ENCODE results near the gene ITIH6.

DNA sequence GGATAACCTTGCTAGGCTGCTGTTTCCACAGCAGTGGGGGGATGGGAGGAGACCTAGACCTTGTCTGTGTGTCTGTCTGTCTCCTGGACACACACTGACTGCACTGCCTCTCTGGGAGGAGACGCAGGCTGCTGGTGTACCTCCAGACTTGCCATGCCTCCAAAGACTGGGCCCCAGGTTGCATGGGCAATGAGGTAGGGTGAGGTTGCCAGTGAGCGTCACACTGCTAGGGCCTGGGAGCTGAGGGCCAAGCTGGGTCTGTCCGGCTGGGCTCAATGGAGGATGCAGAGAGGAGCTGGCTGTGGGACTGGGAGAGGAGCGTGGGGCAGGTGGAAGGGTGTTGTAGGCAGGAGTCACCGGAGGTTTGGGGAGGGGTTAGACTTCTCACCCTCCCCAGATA is 26.1 kb upstream of the ITIH6 start:
- TF ChIP-seq, protein P1, sequence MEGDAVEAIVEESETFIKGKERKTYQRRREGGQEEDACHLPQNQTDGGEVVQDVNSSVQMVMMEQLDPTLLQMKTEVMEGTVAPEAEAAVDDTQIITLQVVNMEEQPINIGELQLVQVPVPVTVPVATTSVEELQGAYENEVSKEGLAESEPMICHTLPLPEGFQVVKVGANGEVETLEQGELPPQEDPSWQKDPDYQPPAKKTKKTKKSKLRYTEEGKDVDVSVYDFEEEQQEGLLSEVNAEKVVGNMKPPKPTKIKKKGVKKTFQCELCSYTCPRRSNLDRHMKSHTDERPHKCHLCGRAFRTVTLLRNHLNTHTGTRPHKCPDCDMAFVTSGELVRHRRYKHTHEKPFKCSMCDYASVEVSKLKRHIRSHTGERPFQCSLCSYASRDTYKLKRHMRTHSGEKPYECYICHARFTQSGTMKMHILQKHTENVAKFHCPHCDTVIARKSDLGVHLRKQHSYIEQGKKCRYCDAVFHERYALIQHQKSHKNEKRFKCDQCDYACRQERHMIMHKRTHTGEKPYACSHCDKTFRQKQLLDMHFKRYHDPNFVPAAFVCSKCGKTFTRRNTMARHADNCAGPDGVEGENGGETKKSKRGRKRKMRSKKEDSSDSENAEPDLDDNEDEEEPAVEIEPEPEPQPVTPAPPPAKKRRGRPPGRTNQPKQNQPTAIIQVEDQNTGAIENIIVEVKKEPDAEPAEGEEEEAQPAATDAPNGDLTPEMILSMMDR (IDR thresholded peaks at IDR 0.05; ENCODE audit: poor library complexity, severe bottlenecking) = no peak
- TF ChIP-seq SMC3 (conservative IDR thresholded peaks at IDR 0.05; ENCODE audit: poor library complexity) (no peak), RAD21 (conservative IDR thresholded peaks at IDR 0.05) (no peak), POLR2AphosphoS5 (IDR thresholded peaks at IDR 0.05) (no peak), TAF1 (IDR thresholded peaks at IDR 0.05; ENCODE audit: low read depth) (no peak), EZH2 (IDR thresholded peaks at IDR 0.05; ENCODE audit: borderline replicate concordance, insufficient read depth, low read length, poor library complexity, severe bottlenecking) (no peak), EP300 (conservative IDR thresholded peaks at IDR 0.05; ENCODE audit: poor library complexity, severe bottlenecking) (no peak), MXI1 (conservative IDR thresholded peaks at IDR 0.05; ENCODE audit: poor library complexity, severe bottlenecking) (no peak), REST (IDR thresholded peaks at IDR 0.05; ENCODE audit: borderline replicate concordance) (no peak)
